Cardiac muscle cell (in vitro differentiated cells and primary cell): ENCODE measurements around the gene SLC29A3. TPM values are rescaled to one million over a fixed set of nuclear protein-coding genes. Genes with fewer than 3 reads are reported as not detected.
A peak's percentile ranks its signal among the peaks of the same experiment; 100 is the strongest.

Source experiments
- DNase-seq, 2 donors: peaks; one replicate each; pipeline versions ENCODE4 v3.0.0 to v3.0.0-alpha.2; 2010 to 2017; ENCODE audit warnings: low read depth in 1 of 2, low spot score in 1 of 2
- H3K27ac ChIP-seq: fragments of 200-600 bp; sonication (generic); 2 replicates; pipeline ENCODE4 v1.5.1; 2016
- H3K27me3 ChIP-seq: fragments of 200-600 bp; sonication (generic); 2 replicates; pipeline ENCODE4 v1.6.0; 2016; ENCODE audit warnings: control low read depth
- H3K36me3 ChIP-seq: fragments of 200-600 bp; sonication (generic); 2 replicates; pipeline ENCODE4 v1.5.1; 2016; ENCODE audit warnings: control low read depth
- H3K4me1 ChIP-seq: fragments of 200-600 bp; sonication (generic); 2 replicates; pipeline ENCODE4 v1.8.1; 2017; ENCODE audit warnings: low read depth, mild to moderate bottlenecking, mixed run types
- H3K4me3 ChIP-seq: fragments of 200-600 bp; sonication (generic); 2 replicates; pipeline ENCODE4 v1.5.1; 2016; ENCODE audit warnings: mild to moderate bottlenecking
- H3K9me3 ChIP-seq: fragments of 200-600 bp; sonication (generic); 2 replicates; pipeline ENCODE4 v1.5.1; 2017; ENCODE audit warnings: low read depth, mild to moderate bottlenecking, control low read depth
- polyA plus RNA-seq: library from polyadenylated mRNA; unstranded; fragments of >200 nt; fragmentation: Nextera tagmentation; extraction: Ambion mirVana; gene quantifications from 2 replicates; pipeline ENCODE4 v1.2.1, GENCODE V29; 2016
- total RNA-seq: library from RNA; depleted of rRNA; stranded (reverse); fragments of >200 nt; gene quantifications from 2 replicates; pipeline ENCODE4 v1.2.3, GENCODE V29; 2016
- TF ChIP-seq, protein P1 (sequence below): IDR thresholded peaks from 2 replicates; pipeline ENCODE4 v1.5.1; 2012; ENCODE audit warnings: low read depth, mild to moderate bottlenecking, low read length

SLC29A3 gene
- total and polyA plus RNA-seq, 2 experiments from 2014 or later, result 3.5 to 4.0 TPM

DNA sequence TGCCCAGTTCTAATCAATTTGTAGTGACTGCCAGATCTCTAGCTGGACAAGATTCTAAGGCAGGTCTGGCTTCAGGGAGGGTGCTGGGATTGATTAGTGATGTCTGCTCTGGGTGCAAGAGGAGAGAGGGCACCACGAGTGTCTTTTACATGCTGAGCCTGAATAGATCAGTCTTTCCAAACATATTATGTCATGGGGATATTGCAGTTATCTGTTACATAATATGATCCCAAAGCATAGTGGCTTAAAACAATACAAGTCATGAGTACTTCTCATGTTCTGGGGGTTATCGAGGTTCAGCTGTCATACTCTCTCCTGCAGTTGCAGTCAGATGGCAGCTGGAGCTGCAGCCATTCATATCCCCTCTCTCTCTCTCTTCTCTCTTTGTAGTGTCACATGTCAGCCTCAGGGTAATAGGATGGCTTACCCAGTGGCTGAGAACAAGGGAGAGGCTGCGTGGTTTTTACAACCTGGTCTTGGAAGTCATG, 26.0 kb downstream of the SLC29A3 start:
- TF ChIP-seq, protein P1, sequence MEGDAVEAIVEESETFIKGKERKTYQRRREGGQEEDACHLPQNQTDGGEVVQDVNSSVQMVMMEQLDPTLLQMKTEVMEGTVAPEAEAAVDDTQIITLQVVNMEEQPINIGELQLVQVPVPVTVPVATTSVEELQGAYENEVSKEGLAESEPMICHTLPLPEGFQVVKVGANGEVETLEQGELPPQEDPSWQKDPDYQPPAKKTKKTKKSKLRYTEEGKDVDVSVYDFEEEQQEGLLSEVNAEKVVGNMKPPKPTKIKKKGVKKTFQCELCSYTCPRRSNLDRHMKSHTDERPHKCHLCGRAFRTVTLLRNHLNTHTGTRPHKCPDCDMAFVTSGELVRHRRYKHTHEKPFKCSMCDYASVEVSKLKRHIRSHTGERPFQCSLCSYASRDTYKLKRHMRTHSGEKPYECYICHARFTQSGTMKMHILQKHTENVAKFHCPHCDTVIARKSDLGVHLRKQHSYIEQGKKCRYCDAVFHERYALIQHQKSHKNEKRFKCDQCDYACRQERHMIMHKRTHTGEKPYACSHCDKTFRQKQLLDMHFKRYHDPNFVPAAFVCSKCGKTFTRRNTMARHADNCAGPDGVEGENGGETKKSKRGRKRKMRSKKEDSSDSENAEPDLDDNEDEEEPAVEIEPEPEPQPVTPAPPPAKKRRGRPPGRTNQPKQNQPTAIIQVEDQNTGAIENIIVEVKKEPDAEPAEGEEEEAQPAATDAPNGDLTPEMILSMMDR, result no peak
- DNase-seq, result no peak

DNA sequence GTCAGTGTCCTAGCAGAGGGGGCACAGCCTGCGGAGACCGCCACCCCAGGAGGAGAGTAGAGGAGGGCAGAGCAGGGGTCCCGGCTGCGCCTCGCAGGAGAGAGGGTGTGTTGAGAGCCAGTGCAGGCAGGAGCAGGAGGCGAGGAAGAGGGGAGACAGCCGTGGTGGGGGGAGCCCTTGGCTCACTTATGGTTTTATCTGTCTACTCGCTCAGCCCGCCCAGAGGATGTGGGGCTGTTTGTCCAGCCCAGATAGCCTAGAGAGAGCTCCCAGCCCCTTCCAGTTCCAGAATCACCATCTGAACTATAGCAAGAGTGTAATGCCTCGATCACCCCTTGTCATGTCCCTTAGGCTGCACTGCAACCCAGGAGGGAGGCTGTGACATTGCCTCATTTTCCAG, 26.6 kb downstream of the SLC29A3 start:
- H3K4me3 ChIP-seq, result no peak overlapping the region
- no peak for DNase-seq
- TF ChIP-seq, protein P1, result no peak
- no peaks in the 10 kb centered on the region for H3K36me3 ChIP-seq
- H3K9me3 ChIP-seq, result no peaks in the 10 kb centered on the region
- no peaks in the 10 kb centered on the region for H3K4me1 ChIP-seq
- H3K27me3 ChIP-seq, result no peaks in the 10 kb centered on the region
- no peak overlapping the region for H3K27ac ChIP-seq

More for the DNA sequence above, 26.0 kb downstream of the SLC29A3 start:
- no peaks in the 10 kb centered on the region for H3K9me3 ChIP-seq
- H3K27me3 ChIP-seq, result no peaks in the 10 kb centered on the region
- H3K4me3 ChIP-seq, result no peak overlapping the region
- H3K36me3 ChIP-seq, result no peaks in the 10 kb centered on the region
- H3K27ac ChIP-seq, result no peak overlapping the region
- H3K4me1 ChIP-seq, result no peaks in the 10 kb centered on the region

DNA sequence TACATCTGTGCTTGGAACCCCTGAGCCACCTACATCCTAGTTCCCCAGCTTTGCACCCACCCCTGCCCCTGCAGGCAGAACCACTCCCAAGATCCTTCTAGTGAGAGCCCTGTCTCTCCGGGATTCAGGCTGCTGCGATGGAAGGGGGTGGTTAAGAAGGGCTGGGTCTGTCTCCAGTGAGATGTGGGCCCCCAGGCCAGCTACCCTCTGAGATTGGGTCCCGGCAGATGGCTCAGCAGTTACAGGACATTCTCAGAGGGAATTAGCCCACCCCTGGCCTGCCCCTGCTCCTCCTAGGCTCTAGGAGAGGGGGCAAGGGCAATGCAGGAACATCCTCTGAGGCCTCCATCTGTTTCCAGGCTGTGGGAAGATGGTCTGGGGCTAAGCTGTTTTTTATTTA, 27.7 kb downstream of the SLC29A3 start:
- no peak for DNase-seq
- Histone ChIP-seq H3K27ac (no peak overlapping the region), H3K27me3 (no peaks in the 10 kb centered on the region), H3K4me1 (no peaks in the 10 kb centered on the region), H3K36me3 (no peaks in the 10 kb centered on the region), H3K9me3 (no peaks in the 10 kb centered on the region), H3K4me3 (no peak overlapping the region)
- TF ChIP-seq, protein P1, result no peak

DNA sequence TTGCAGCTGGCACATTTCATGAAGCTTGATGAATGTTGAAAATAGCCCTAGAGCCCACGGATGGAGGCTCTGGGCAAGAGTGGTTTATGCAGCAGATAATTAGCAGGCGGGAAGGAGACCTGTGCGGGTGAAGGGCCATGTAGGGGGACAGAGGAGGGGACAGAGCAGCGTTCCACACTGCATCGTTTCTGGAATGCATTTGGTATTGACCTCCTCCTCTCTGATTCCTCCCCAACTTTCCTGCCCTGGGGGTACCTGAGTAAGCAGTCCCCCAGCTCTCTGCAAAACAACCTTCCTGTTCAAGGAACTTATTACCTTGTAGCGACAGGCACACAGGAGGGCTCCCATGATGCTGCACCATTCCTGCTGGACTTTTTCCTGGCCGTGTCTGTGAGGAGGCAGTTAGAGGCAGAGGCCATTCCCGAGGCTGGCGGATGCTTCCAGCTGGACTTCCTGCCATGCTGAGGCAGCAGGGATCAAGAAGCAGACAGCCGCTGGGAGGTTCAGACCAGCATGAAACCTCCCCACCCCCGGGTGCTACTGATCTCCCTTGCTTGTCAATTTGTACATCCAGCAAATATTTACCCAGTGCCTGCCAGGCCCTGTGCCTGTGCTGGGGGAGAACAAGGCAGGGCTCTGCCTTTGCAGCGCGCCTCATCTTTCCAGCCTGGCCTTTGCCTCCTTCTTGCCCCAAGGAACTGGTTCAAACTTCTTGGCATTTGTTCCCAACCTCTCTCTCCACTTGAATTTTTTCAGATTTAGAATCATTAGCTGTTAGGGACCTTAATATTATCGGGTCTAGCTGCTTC, 28.7 kb downstream of the SLC29A3 start:
- Histone ChIP-seq H3K9me3 (no peaks in the 10 kb centered on the region), H3K27ac (no peak overlapping the region), H3K4me1 (no peaks in the 10 kb centered on the region), H3K36me3 (no peaks in the 10 kb centered on the region), H3K27me3 (no peaks in the 10 kb centered on the region), H3K4me3 (no peak overlapping the region)
- TF ChIP-seq, protein P1, result no peak
- DNase-seq, result peak in 1 of 2 donors; percentile 7

DNA sequence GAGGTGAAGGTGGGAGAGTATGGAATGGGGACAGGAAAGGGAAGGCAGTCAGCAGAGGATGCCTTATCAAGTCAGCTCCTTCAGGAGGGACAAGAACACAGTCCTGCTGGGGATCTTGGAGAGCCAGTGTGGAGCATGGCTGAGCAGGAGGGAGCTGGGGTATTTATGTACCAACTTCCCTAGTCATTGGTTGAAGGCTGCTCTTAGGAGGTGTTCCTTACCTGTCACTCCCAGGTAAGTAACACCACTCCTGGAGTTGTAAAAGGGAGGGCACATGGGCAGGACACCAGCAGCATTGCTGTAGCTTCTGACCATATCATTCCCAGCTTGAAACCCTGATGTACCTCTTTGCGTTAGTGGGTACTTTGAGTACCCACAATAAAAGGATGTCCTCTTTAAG, 29.8 kb downstream of the SLC29A3 start:
- Histone ChIP-seq H3K9me3 (no peaks in the 10 kb centered on the region), H3K4me3 (no peak overlapping the region), H3K36me3 (no peaks in the 10 kb centered on the region), H3K27me3 (no peaks in the 10 kb centered on the region), H3K4me1 (no peaks in the 10 kb centered on the region), H3K27ac (no peak overlapping the region)
- TF ChIP-seq, protein P1, result no peak
- DNase-seq, result no peak
